DND-41 (cell line): ENCODE results near the gene CCDC91.

Experiments used
- ATAC-seq: fragments of 200-7000 bp; cut with Tn5 transposase; 3 replicates; pipeline ENCODE4 v1.9.1; 2021; ENCODE audit warnings: low read depth; ENCODE audit not compliant: insufficient read depth
- DNase-seq: peaks from one replicate; pipeline ENCODE4 v3.0.0-alpha.2; 2020
- H2AFZ ChIP-seq: 2 replicates; pipeline ENCODE4 v1.6.0; 2012; ENCODE audit warnings: low read depth, low read length
- H3K27ac ChIP-seq: 2 replicates; pipeline ENCODE4 v1.5.1; 2012; ENCODE audit warnings: low read length, inconsistent platforms
- H3K27me3 ChIP-seq: fragments of 200-600 bp; sonication (generic); 2 replicates; pipeline ENCODE4 v1.6.0; 2012; ENCODE audit warnings: low read length, mild to moderate bottlenecking, inconsistent platforms; ENCODE audit not compliant: insufficient read depth, poor library complexity
- H3K36me3 ChIP-seq: 2 replicates; pipeline ENCODE4 v1.5.1; 2012; ENCODE audit warnings: low read length, inconsistent platforms; ENCODE audit not compliant: insufficient read depth
- H3K4me1 ChIP-seq: 2 replicates; pipeline ENCODE4 v1.5.1; 2012; ENCODE audit warnings: mild to moderate bottlenecking, low read length; ENCODE audit not compliant: insufficient read depth
- H3K4me2 ChIP-seq: 2 replicates; pipeline ENCODE4 v1.6.0; 2012; ENCODE audit warnings: mild to moderate bottlenecking, moderate library complexity, low read length, inconsistent platforms; ENCODE audit not compliant: insufficient read depth
- H3K4me3 ChIP-seq, 2 experiments: fragments of 200-600 bp in 1 of 2; shearing (Covaris generic) in 1 of 2; 2 replicates each; pipeline ENCODE4 v1.5.1; 2012 to 2016; ENCODE audit warnings: inconsistent platforms in 2 of 2, low read length in 2 of 2, mild to moderate bottlenecking in 2 of 2, low read depth in 1 of 2, moderate library complexity in 1 of 2
- H3K79me2 ChIP-seq: 2 replicates; pipeline ENCODE4 v1.6.0; 2012; ENCODE audit warnings: low read length, inconsistent platforms; ENCODE audit not compliant: insufficient read depth
- H3K9ac ChIP-seq: 2 replicates; pipeline ENCODE4 v1.6.0; 2012; ENCODE audit warnings: low read depth, mild to moderate bottlenecking, inconsistent platforms, low read length, moderate library complexity
- H3K9me3 ChIP-seq: 2 replicates; pipeline ENCODE4 v1.5.1; 2012; ENCODE audit warnings: low read length, moderate library complexity, mild to moderate bottlenecking, inconsistent platforms; ENCODE audit not compliant: insufficient read depth, severe bottlenecking
- H4K20me1 ChIP-seq: 2 replicates; pipeline ENCODE4 v1.6.0; 2012; ENCODE audit warnings: low read length; ENCODE audit not compliant: insufficient read depth
- EZH2 ChIP-seq: IDR thresholded peaks from 3 replicates; pipeline ENCODE4 v1.6.1; 2012; ENCODE audit warnings: borderline replicate concordance, low read depth, mild to moderate bottlenecking, moderate library complexity, low read length, inconsistent platforms; ENCODE audit not compliant: severe bottlenecking
- TF ChIP-seq, protein P1 (sequence below): IDR thresholded peaks from 2 replicates; pipeline ENCODE4 v1.5.1; 2012; ENCODE audit warnings: borderline replicate concordance, low read length, moderate library complexity, mild to moderate bottlenecking; ENCODE audit not compliant: poor library complexity, severe bottlenecking; ENCODE audit errors: extremely low read depth

The CCDC91 gene

DNA sequence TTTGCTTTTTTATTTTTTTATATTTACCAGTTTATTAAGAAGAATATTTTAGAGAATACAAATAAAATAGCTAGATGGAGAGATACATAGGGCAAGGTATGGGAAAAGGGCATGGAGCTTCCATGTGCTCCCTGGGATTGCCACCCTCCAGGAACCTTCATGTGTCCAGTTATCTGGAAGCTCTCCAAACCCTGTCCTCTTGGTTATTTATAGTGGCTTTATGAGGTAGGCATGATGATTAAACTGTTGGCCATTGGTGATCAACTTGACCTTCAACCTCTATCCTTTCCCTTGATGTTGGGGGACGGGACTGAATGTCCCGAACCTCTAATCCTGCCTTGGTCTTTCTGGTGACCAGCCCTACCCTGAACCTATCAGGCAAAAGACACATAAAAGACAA, 156.3 kb downstream of the CCDC91 start:
- ATAC-seq (no peak), DNase-seq (no peak)
- Histone ChIP-seq H3K27me3 (no peaks in the 10 kb centered on the region), H3K4me1 (no peaks in the 10 kb centered on the region), H3K27ac (no peak overlapping the region), H3K4me2 (no peak overlapping the region), H3K9me3 (no peaks in the 10 kb centered on the region), H2AFZ (no peak overlapping the region), H3K36me3 (0 out of 2 replicates have a peak, but pooled peaks cover 4% of the 10 kb centered on the region), H3K79me2 (no peaks in the 10 kb centered on the region), H3K4me3 (no peak overlapping the region), H3K9ac (no peak overlapping the region), H4K20me1 (no peaks in the 10 kb centered on the region)
- TF ChIP-seq, protein P1, sequence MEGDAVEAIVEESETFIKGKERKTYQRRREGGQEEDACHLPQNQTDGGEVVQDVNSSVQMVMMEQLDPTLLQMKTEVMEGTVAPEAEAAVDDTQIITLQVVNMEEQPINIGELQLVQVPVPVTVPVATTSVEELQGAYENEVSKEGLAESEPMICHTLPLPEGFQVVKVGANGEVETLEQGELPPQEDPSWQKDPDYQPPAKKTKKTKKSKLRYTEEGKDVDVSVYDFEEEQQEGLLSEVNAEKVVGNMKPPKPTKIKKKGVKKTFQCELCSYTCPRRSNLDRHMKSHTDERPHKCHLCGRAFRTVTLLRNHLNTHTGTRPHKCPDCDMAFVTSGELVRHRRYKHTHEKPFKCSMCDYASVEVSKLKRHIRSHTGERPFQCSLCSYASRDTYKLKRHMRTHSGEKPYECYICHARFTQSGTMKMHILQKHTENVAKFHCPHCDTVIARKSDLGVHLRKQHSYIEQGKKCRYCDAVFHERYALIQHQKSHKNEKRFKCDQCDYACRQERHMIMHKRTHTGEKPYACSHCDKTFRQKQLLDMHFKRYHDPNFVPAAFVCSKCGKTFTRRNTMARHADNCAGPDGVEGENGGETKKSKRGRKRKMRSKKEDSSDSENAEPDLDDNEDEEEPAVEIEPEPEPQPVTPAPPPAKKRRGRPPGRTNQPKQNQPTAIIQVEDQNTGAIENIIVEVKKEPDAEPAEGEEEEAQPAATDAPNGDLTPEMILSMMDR: no peak
- no peak for TF ChIP-seq EZH2

DNA sequence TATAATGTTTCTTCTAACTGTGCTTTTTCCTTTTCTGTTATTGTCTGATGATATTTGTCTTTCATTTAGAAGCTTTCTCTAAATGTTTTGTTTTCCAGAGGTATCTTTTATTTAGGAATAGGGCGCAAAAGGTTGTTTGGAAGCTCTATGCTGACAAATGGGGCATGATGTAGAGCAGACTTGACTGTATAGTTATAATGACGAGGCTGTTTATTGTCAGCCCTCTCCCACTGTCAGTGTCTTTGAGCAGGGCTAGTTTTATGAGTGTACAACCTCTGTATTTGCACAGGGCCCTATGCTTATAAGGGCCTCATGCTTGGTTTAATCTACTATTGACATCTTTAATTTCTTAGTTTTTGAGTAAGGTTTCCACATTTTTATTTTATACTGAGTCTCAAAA, 158.9 kb downstream of the CCDC91 start:
- Histone ChIP-seq H3K36me3 (peaks cover 19% of the 10 kb centered on the region), H3K27me3 (no peaks in the 10 kb centered on the region), H3K9me3 (peaks cover 8% of the 10 kb centered on the region), H3K9ac (no peak overlapping the region), H3K4me3 (no peak overlapping the region), H3K79me2 (no peaks in the 10 kb centered on the region), H2AFZ (no peak overlapping the region), H3K4me1 (no peaks in the 10 kb centered on the region), H4K20me1 (no peaks in the 10 kb centered on the region), H3K4me2 (no peak overlapping the region), H3K27ac (no peak overlapping the region)
- DNase-seq (no peak), ATAC-seq (no peak)
- no peak for TF ChIP-seq EZH2
- TF ChIP-seq, protein P1: no peak

DNA sequence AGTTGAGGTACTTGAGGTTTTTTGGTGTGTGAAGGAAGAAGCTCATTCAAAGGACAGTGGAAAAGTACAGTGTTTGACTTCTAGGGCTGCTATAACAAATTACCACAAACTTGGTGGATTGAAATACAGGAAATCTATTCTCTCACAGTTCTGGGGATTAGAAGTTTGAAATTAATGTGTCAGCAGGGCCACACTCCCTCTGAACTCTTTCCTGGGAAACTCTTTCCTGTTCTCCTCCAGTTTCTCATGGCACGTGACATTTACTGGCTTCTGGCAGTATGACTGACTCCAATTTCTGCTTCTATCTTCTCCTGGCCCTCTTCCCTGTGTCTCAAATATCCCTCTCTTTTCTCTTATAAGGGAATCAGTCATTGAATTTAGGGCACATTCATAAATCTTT, 160.2 kb downstream of the CCDC91 start:
- no peak overlapping the region for H3K4me3 ChIP-seq
- peaks cover 19% of the 10 kb centered on the region for H3K36me3 ChIP-seq
- no peak overlapping the region for H3K4me2 ChIP-seq
- no peaks in the 10 kb centered on the region for H3K27me3 ChIP-seq
- no peak overlapping the region for H3K9ac ChIP-seq
- no peak for DNase-seq
- H2AFZ ChIP-seq: no peak overlapping the region
- H3K27ac ChIP-seq: no peak overlapping the region
- no peak; the same call in 2 of the 3 replicates for ATAC-seq
- TF ChIP-seq, protein P1: no peak
- no peak for TF ChIP-seq EZH2
- H4K20me1 ChIP-seq: no peaks in the 10 kb centered on the region
- H3K4me1 ChIP-seq: no peaks in the 10 kb centered on the region
- no peaks in the 10 kb centered on the region for H3K79me2 ChIP-seq
- H3K9me3 ChIP-seq: peaks cover 8% of the 10 kb centered on the region

DNA sequence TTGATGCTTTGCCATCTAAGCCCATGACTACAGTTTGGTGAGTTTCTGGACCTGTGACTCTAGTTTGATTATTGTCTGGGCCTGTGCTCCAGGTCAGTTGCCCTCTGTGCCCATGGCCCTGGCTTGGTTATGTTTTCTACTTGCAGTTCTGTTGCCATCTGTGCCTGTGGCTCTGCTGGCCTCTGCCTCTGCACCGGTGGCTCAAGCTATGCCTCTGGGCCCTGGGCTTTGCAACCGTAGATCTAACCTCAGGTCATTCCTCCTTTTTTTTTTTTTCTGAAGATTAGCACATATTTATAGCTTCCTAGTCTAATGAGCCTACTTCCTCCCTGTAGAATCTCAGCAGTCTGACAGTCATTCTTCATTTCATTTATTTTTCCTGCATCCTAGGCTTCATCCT, 161.2 kb downstream of the CCDC91 start:
- H3K36me3 ChIP-seq: peaks cover 19% of the 10 kb centered on the region
- no peak overlapping the region for H2AFZ ChIP-seq
- ATAC-seq: no peak
- H3K27ac ChIP-seq: no peak overlapping the region
- H3K9ac ChIP-seq: no peak overlapping the region
- no peak for DNase-seq
- H3K4me2 ChIP-seq: no peak overlapping the region
- H3K27me3 ChIP-seq: no peaks in the 10 kb centered on the region
- no peak for TF ChIP-seq EZH2
- TF ChIP-seq, protein P1: no peak
- no peak overlapping the region for H3K4me3 ChIP-seq
- no peaks in the 10 kb centered on the region for H3K79me2 ChIP-seq
- peaks cover 8% of the 10 kb centered on the region for H3K9me3 ChIP-seq
- H3K4me1 ChIP-seq: no peaks in the 10 kb centered on the region
- no peaks in the 10 kb centered on the region for H4K20me1 ChIP-seq
